ENCODE measurements around the gene WFDC9. TPM values are rescaled to one million over a fixed set of nuclear protein-coding genes. Genes with fewer than 3 reads are reported as not detected.
"Not testable (repeated sequence)": the region's sequence is repeated elsewhere in the genome, so short reads cannot be mapped to it uniquely, and the experiment has no call there.

The WFDC9 gene
- total RNA-seq (not detected), polyA plus RNA-seq (not detected)

DNA sequence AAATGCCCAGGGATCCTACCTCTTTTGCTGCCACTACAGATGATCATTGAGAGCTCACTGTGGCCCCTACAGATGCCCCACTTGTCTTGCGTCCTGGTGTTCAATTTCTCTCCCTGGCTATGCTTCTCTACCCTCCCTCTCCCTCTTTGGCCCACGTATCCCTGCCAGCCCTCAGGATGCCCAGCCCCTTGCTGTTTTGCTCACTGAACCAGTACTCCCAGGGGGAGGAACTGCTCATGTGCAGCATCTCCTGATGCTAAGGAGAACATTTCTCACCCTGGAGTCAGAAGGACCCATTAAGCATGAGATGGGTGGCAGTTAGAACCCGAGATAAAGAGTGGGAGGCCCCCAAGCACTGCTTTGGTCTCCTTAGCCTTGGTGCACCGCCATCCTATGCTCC lies at the start of gene WFDC9:
Gene WFDC9, minus strand, starts transcription at position 101 of the 400 bp plus-strand sequence. CDS start 21,103 bp downstream, outside the sequence.
- Histone ChIP-seq H3K27ac (no peak within 1 kb of the TSS), H3K4me1 (peaks cover 0 to 4% (median 0%) of the 10 kb centered on the region in 4 donors), H3K9me3 (no peaks in the 10 kb centered on the region), H3K4me3 (no peak within 1 kb of the TSS), H3K27me3 (no peaks in the 10 kb centered on the region), H3K36me3 (no peaks in the 10 kb centered on the region)
- TF ChIP-seq, protein P1, sequence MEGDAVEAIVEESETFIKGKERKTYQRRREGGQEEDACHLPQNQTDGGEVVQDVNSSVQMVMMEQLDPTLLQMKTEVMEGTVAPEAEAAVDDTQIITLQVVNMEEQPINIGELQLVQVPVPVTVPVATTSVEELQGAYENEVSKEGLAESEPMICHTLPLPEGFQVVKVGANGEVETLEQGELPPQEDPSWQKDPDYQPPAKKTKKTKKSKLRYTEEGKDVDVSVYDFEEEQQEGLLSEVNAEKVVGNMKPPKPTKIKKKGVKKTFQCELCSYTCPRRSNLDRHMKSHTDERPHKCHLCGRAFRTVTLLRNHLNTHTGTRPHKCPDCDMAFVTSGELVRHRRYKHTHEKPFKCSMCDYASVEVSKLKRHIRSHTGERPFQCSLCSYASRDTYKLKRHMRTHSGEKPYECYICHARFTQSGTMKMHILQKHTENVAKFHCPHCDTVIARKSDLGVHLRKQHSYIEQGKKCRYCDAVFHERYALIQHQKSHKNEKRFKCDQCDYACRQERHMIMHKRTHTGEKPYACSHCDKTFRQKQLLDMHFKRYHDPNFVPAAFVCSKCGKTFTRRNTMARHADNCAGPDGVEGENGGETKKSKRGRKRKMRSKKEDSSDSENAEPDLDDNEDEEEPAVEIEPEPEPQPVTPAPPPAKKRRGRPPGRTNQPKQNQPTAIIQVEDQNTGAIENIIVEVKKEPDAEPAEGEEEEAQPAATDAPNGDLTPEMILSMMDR (IDR thresholded peaks at IDR 0.05): no peak
- TF ChIP-seq POLR2A (IDR thresholded peaks at IDR 0.05) (no peak), EP300 (IDR thresholded peaks at IDR 0.05) (no peak), POLR2AphosphoS5 (IDR thresholded peaks at IDR 0.05) (no peak)
- 72 to 88% methylated on average over 4 of the region's 4 CpGs for WGBS, 2 donors
- intact Hi-C loops (cut with DNase I): no loop called here
- no peak for DNase-seq

DNA sequence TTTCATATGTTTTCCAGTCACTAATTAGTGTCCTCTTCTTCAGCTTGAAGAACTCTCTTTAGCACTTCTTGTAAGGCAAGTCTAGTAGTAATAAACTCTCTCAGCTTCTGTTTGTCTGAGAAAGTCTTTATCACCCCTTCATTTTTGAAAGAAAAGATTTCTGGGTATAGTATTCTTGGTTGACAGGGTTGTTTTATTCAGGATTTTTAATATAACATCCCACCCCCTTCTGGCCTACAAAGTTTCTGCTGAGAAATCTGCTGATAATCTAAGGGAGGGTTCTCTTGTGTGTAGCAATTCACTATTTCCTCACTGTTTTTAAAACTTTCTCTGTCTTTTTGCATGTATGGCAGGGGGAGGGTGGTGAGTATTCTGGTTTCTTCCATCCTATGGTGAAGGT lies 48.6 kb upstream of the WFDC9 start:
- intact Hi-C loops (cut with DNase I): no loop called here
- Histone ChIP-seq H3K9me3 (peaks cover 4 to 23% (median 15%) of the 10 kb centered on the region in 4 donors), H3K4me3 (no peak overlapping the region), H3K4me1 (no peaks in the 10 kb centered on the region), H3K27ac (no peak overlapping the region), H3K27me3 (no peaks in the 10 kb centered on the region), H3K36me3 (no peaks in the 10 kb centered on the region)
- TF ChIP-seq POLR2A (IDR thresholded peaks at IDR 0.05): no peak
- TF ChIP-seq, protein P1 (IDR thresholded peaks at IDR 0.05): no peak
- no peak for TF ChIP-seq POLR2AphosphoS5 (IDR thresholded peaks at IDR 0.05)
- TF ChIP-seq EP300 (IDR thresholded peaks at IDR 0.05): no peak
- DNase-seq: no peak

DNA sequence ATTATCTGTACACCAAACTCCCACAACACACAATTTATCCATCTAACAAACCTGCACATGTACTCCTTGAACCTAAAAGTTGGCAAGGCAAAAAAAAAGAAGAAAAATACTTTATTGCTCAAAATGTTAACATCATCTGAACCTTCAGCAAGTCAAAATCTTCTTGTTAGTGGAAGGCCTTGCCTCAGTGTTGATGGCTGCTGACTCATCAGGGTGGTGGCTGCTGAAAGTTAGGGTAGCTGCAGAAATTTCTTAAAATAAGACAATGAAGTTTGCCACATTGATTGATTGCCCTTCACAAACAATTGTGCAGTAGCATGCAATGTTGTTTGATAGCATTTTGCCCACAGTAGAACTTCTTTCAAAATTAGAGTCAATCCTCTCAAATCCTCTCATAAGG lies 41.7 kb upstream of the WFDC9 start:
- H3K9me3 ChIP-seq: no peaks in the 10 kb centered on the region
- no peak for DNase-seq
- H3K4me3 ChIP-seq: no peak overlapping the region
- no peaks in the 10 kb centered on the region for H3K4me1 ChIP-seq
- H3K27ac ChIP-seq: no peak overlapping the region
- H3K36me3 ChIP-seq: no peaks in the 10 kb centered on the region
- TF ChIP-seq POLR2A (IDR thresholded peaks at IDR 0.05) (no peak), EP300 (IDR thresholded peaks at IDR 0.05) (no peak), POLR2AphosphoS5 (IDR thresholded peaks at IDR 0.05) (no peak)
- TF ChIP-seq, protein P1 (IDR thresholded peaks at IDR 0.05): no peak
- no peaks in the 10 kb centered on the region for H3K27me3 ChIP-seq
- intact Hi-C loops (cut with DNase I): no loop called here

DNA sequence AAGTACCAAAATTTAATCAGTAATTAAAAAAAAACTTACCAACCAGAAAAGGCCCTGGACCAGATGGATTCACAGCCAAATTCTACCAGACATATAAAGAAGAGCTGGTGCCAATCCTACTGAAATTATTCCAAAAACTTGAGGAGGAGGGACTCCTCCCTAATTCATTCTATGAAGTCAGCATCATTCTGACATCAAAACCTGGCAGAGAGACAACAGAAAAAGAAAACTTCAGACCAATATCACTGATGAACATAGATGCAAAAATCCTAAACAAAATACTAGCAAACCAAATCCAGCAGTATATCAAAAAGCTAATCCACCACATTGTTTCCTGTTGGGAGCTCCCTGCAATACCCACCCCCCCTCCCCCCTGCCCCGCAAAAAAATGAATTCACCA lies 39.1 kb upstream of the WFDC9 start, which contains the start of gene WFDC11:
Gene WFDC11, minus strand, starts transcription at position 101 of the 400 bp plus-strand sequence. CDS start 19,639 bp downstream, outside the sequence.
- Histone ChIP-seq H3K27ac (no peak within 1 kb of the TSS), H3K27me3 (no peaks in the 10 kb centered on the region), H3K36me3 (no peaks in the 10 kb centered on the region), H3K9me3 (no peaks in the 10 kb centered on the region), H3K4me1 (no peaks in the 10 kb centered on the region), H3K4me3 (no peak within 1 kb of the TSS)
- intact Hi-C loops (cut with DNase I): no loop called here
- WGBS, 2 donors: 88 to 91% methylated on average over 1 of the region's 1 CpG
- TF ChIP-seq POLR2AphosphoS5 (IDR thresholded peaks at IDR 0.05): no peak
- DNase-seq: no peak

DNA sequence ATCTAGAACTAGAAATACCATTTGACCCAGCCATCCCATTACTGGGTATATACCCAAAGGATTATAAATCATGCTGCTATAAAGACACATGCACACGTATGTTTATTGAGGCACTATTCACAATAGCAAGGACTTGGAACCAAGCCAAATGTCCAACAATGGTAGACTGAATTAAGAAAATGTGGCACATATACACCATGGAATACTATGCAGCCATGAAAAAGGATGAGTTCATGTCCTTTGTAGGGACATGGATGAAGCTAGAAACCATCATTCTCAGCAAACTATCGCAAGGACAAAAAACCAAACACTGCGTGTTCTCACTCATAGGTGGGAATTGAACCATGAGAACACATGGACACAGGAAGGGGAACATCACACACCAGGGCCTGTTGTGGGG lies 26.0 kb upstream of the WFDC9 start:
- H3K9me3 ChIP-seq; H3K4me3 ChIP-seq; H3K27me3 ChIP-seq; H3K4me1 ChIP-seq; H3K36me3 ChIP-seq; intact Hi-C loops (cut with DNase I); H3K27ac ChIP-seq; DNase-seq: not testable (repeated sequence)
- WGBS, 2 donors: 63 to 88% methylated on average over 3 of the region's 3 CpGs

DNA sequence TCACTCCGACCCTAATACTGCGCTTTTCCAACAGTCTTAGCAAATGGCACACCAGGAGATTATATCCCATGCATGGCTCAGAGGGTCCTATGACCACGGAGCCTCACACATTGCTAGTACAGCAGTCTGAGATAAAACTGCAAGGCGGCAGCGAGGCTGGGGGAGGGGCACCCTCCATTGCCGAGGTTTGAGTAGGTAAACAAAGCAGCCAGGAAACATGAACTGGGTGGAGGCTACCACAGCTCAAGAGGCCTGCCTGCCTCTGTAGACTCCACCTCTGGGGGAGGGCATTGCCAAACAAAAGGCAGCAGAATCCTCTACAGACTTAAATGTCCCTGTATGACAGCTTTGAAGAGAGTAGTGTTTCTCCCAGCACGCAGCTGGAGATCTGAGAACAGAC lies 20.6 kb upstream of the WFDC9 start:
- H3K4me1 ChIP-seq; DNase-seq; H3K27me3 ChIP-seq; H3K36me3 ChIP-seq; intact Hi-C loops (cut with DNase I); H3K4me3 ChIP-seq; H3K9me3 ChIP-seq; H3K27ac ChIP-seq: not testable (repeated sequence)
- WGBS, 2 donors: 59 to 79% methylated on average over 7 of the region's 7 CpGs
